ENCODE data around the gene PRAMEF33.
"Not testable (repeated sequence)": the region's sequence is repeated elsewhere in the genome, so short reads cannot be mapped to it uniquely, and the experiment has no call there.

PRAMEF33 gene

DNA sequence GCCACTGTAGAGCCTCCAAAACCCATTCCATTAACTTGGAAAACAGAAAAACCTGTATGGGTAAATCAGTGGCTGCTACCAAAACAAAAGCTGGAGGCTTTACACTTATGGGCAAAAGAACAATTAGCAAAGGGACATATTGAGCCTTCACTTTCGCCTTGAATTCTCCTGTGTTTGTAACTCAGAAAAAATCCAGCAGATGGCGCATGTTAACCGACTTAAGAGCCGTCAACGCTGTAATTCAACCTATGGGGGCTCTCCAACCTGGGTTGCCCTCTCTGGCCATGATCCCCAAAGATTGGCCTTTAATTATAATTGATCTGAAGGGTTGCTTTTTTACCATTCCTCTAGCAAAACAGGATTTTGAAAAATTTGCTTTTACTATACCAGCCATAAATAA is 53.4 kb downstream of the PRAMEF33 start:
- peak; percentile 73 for DNase-seq (ENCODE audit: low read depth)
- TF ChIP-seq CTCF (IDR thresholded peaks at IDR 0.05; ENCODE audit: insufficient read depth, low read depth, low read length, missing control alignments) = peak; percentile 37
- H3K4me3 ChIP-seq (ENCODE audit: low read depth, low read length) = not testable (repeated sequence)

All from GM12865 (cell line).